Keratinocyte (primary cell): Measurements from ENCODE around the gene COL6A2. TPM values are rescaled to one million over a fixed set of nuclear protein-coding genes. Genes with fewer than 3 reads are reported as not detected.

Experiments
- DNase-seq: peaks from one replicate; pipeline ENCODE4 v3.0.0-alpha.2; 2011; ENCODE audit warnings: low read depth, missing footprints, low spot score
- FAIRE-seq: peaks from 2 replicates; lab custom pipeline; 2011; peaks lifted over from hg19 to GRCh38; lab: Jason Lieb, UNC
- H2AFZ ChIP-seq: 2 replicates; pipeline ENCODE4 v1.6.0; 2012; ENCODE audit warnings: low read length, control low read depth, inconsistent platforms; ENCODE audit not compliant: control insufficient read depth
- H3K27ac ChIP-seq: 2 replicates; pipeline ENCODE4 v1.5.1; 2011; ENCODE audit warnings: low read length; ENCODE audit not compliant: control insufficient read depth, insufficient read depth
- H3K27me3 ChIP-seq: 3 replicates; pipeline ENCODE4 v1.6.0; 2011; ENCODE audit warnings: low read length; ENCODE audit not compliant: control insufficient read depth, insufficient read depth; ENCODE audit errors: extremely low read depth
- H3K36me3 ChIP-seq, 2 experiments: 2 replicates in 1 of 2; 3 replicates in 1 of 2; pipeline ENCODE4 v1.5.1; 2011; ENCODE audit warnings: low read length in 2 of 2, mild to moderate bottlenecking in 1 of 2; ENCODE audit not compliant: control insufficient read depth in 2 of 2, insufficient read depth in 2 of 2; ENCODE audit errors: extremely low read depth in 1 of 2
- H3K4me1 ChIP-seq: 3 replicates; pipeline ENCODE4 v1.5.1; 2011; ENCODE audit warnings: low read length; ENCODE audit not compliant: control insufficient read depth, insufficient read depth; ENCODE audit errors: extremely low read depth
- H3K4me2 ChIP-seq: 3 replicates; pipeline ENCODE4 v1.6.0; 2011; ENCODE audit warnings: low read depth, low read length; ENCODE audit not compliant: control insufficient read depth, insufficient read depth; ENCODE audit errors: extremely low read depth
- H3K4me3 ChIP-seq, 3 experiments: fragments of 200-600 bp in 1 of 3; sonication (generic) in 1 of 3; 2 replicates in 2 of 3; 3 replicates in 1 of 3; pipeline ENCODE4 v1.5.1; 2011 to 2016; ENCODE audit warnings: low read length in 3 of 3, mild to moderate bottlenecking in 3 of 3, control low read depth in 2 of 3, inconsistent platforms in 1 of 3, low read depth in 1 of 3, mixed read lengths in 1 of 3, mixed run types in 1 of 3, moderate library complexity in 1 of 3; ENCODE audit not compliant: control insufficient read depth in 2 of 3, insufficient read depth in 2 of 3; ENCODE audit errors: extremely low read depth in 1 of 3
- H3K79me2 ChIP-seq: 2 replicates; pipeline ENCODE4 v1.6.0; 2012; ENCODE audit warnings: low read length; ENCODE audit not compliant: control insufficient read depth, insufficient read depth
- H3K9ac ChIP-seq: 3 replicates; pipeline ENCODE4 v1.6.0; 2011; ENCODE audit warnings: low read length; ENCODE audit not compliant: control insufficient read depth, insufficient read depth; ENCODE audit errors: extremely low read depth
- H3K9me1 ChIP-seq: 3 replicates; pipeline ENCODE4 v1.6.0; 2011; ENCODE audit warnings: low read length; ENCODE audit not compliant: control insufficient read depth, insufficient read depth; ENCODE audit errors: extremely low read depth
- H3K9me3 ChIP-seq: 2 replicates; pipeline ENCODE4 v1.5.1; 2012; ENCODE audit warnings: low read depth, low read length; ENCODE audit not compliant: control insufficient read depth
- H4K20me1 ChIP-seq: 3 replicates; pipeline ENCODE4 v1.6.0; 2011; ENCODE audit warnings: low read length; ENCODE audit not compliant: control insufficient read depth, insufficient read depth; ENCODE audit errors: extremely low read depth
- CTCF ChIP-seq, 3 experiments: IDR thresholded peaks in 1 of 3; conservative IDR thresholded peaks in 1 of 3; optimal IDR thresholded peaks in 1 of 3; 2 replicates in 2 of 3; 3 replicates in 1 of 3; pipeline versions ENCODE3 to v1.5.1; 2011; ENCODE audit warnings: low read length in 3 of 3, mild to moderate bottlenecking in 3 of 3, moderate library complexity in 2 of 3, control low read depth in 1 of 3, inconsistent platforms in 1 of 3; ENCODE audit not compliant: insufficient read depth in 2 of 3; ENCODE audit errors: extremely low read depth in 1 of 3
- EZH2 ChIP-seq: IDR thresholded peaks from one replicate; pipeline ENCODE4 v1.6.1; 2012; ENCODE audit warnings: inconsistent platforms, mild to moderate bottlenecking, low read length, moderate library complexity
- dilution Hi-C: fragments of 300-500 bp; cut with MboI; formaldehyde crosslinking; loops from one replicate; pipeline ENCODE4 v1.7.0; 2020; ENCODE audit warnings: low sequenced_read_pairs; ENCODE audit not compliant: extremely low pct_ligation_motif_present
- polyA plus RNA-seq, 5 experiments: library from polyadenylated mRNA; depleted of rRNA in 3 of 5; stranded (reverse) in 3 of 5; stranded (forward) in 1 of 5; unstranded in 1 of 5; fragments of >200 nt; gene quantifications; 1 replicate in 1 of 5; 2 replicates in 3 of 5; 3 replicates in 1 of 5; pipeline versions ENCODE4 v1.2.1 to v1.2.3, GENCODE V29; 2011 to 2012; ENCODE audit warnings: missing spikeins in 2 of 5, low read depth in 1 of 5, low replicate concordance in 1 of 5

Gene COL6A2
- polyA plus RNA-seq, 1 donor (not counting 4 experiments of a cell fraction or from before 2014, with no cell fraction given) = 0.03 TPM

- DNase-seq = no peak
- Histone ChIP-seq H3K4me3 (no peak overlapping the region), H3K9ac (no peak overlapping the region), H2AFZ (no peak overlapping the region), H3K9me3 (no peaks in the 10 kb centered on the region), H3K4me2 (no peak overlapping the region), H4K20me1 (no peaks in the 10 kb centered on the region), H3K36me3 (no peaks in the 10 kb centered on the region), H3K27me3 (peaks cover 18% of the 10 kb centered on the region), H3K79me2 (no peaks in the 10 kb centered on the region), H3K9me1 (no peaks in the 10 kb centered on the region), H3K27ac (no peak overlapping the region), H3K4me1 (peaks cover 10% of the 10 kb centered on the region)
- TF ChIP-seq CTCF (optimal IDR thresholded peaks at IDR 0.05 in 1 of 3, IDR thresholded peaks at IDR 0.05 in 1 of 3, conservative IDR thresholded peaks at IDR 0.05 in 1 of 3; ENCODE audit: extremely low read depth in 1 of 3, insufficient read depth in 2 of 3, low read length in 3 of 3) (no peak), EZH2 (no peak)
- no peak for FAIRE-seq
- dilution Hi-C loops = no loop called here
Observed at GRCh38 chr21:46052703-46053651, 44.9 kb upstream of the COL6A2 start.

- dilution Hi-C loops = no loop called here
- Histone ChIP-seq H3K9me3 (peaks cover 8% of the 10 kb centered on the region), H3K4me1 (peaks cover 10% of the 10 kb centered on the region), H3K4me2 (no peak overlapping the region), H3K9me1 (no peaks in the 10 kb centered on the region), H3K27me3 (peaks cover 18% of the 10 kb centered on the region), H3K36me3 (no peaks in the 10 kb centered on the region), H3K27ac (no peak overlapping the region), H3K9ac (no peak overlapping the region), H3K4me3 (no peak overlapping the region), H4K20me1 (no peaks in the 10 kb centered on the region), H2AFZ (no peak overlapping the region), H3K79me2 (no peaks in the 10 kb centered on the region)
- DNase-seq (no peak), FAIRE-seq (no peak)
- TF ChIP-seq EZH2 = no peak
- no peak for TF ChIP-seq CTCF (optimal IDR thresholded peaks at IDR 0.05 in 1 of 3, IDR thresholded peaks at IDR 0.05 in 1 of 3, conservative IDR thresholded peaks at IDR 0.05 in 1 of 3; ENCODE audit: extremely low read depth in 1 of 3, insufficient read depth in 2 of 3, low read length in 3 of 3)
Observed at GRCh38 chr21:46054031-46054430, 43.9 kb upstream of the COL6A2 start.
